NCI-H446 (cell line): ENCODE results near the gene ACAD10.
"Not testable (repeated sequence)": the region's sequence is repeated elsewhere in the genome, so short reads cannot be mapped to it uniquely, and the experiment has no call there.

Experiments used
- DNase-seq, 2 experiments: peaks; one replicate each; lab custom pipeline; 2025; lab: John Stamatoyannopoulos, UW

ACAD10 gene

DNA sequence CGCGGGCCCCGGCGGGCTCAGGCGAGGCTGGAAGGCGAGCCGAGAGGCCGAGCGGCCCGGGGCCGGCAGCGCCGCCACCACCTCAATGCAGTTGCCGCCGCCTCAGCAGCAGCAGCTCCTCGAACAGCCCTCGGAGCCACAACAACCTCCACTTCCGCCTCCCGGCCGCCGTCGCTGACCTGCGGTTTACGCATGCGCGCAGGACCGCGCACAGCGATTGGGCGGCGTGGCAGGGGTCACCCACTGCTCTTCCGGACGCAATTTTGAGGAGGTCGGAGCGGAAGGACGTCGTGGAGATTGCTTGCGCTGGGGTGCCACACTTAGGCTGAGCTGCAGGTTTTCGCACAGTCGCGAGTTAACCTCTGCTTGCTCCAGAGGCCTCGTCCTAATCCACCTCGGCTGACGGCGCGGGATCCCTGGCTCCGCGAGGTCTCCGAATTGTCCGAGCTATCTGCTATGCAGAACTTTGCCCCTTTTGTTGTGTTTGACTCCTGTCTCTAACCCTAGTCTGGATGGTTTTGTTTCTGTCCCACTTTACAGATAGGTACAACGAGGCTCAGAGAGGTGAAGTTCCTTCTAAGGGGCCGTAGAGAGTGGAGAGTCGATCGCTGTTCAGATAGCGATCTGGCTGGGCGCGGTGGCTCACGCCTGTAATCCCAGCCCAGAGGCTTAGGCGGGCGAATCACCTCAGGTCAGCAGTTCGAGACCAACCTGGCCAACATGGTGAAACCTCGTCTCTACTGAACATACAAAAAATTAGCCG, at the start of gene ACAD10, which contains the start of gene BRAP:
Gene ACAD10 (plus strand): TSS at position 243 of the 763 bp plus-strand sequence. CDS start 6,657 bp downstream, outside the sequence.
Gene BRAP (minus strand): TSS at position 146 of the 763 bp plus-strand sequence. CDS start 164 bp downstream, outside the sequence.
- DNase-seq: peak; percentile 59 to 94

DNA sequence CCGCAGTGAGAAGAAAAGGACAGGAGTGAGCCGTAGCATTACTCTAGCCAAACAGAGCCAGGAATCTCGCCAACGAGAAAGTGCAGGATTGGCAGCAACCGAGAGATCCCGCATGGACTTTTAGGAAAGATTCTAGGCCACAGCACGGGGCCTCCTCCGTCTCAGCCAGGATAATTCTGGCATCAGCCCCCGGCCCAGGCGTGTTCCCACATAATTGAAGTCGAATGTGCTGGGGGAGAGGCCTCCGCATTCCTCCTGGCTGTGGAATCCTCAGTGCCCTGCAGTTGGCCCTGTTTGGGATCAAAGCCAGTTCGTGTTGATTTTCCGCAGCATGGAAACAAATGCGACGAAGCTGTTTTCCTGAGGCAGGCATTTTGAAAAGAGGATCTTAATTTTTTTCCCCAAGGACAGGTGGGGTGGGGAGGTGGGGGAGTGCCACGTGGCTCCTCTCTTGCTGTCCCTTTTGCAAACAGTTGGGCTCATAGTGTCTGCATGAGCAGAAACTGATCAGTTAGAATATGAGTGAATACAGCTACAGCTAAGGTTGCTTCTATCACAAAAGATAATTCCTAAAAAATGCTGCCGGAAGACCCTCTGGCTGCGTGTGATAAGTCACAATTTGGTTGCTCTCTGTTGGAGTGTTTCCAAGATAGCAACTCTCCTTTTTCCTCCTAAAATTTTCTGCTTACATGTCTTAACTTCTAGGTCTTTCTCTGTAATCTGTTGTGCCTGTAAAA, 49.5 kb upstream of the ACAD10 start:
- DNase-seq: peak; percentile 36 to 81

DNA sequence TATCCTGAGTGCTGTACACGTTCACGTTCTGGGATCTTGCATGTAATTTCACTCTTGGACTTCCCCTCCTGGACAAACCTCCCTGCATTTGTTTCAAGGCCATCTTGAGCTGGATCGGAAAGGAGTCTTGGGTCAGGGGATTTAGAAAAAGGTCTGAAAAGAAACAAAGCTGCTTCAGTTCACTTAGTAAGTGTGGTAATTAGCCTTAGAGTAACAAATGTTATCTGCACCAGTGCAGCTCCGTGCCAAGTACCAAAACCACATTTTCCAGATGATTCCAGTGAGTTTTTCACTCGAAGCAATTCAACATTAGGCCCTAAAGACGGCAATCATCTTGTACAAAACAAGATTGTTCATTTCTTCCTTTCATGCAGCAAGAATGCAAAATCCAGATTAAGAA, 47.3 kb upstream of the ACAD10 start:
- DNase-seq: no peak

DNA sequence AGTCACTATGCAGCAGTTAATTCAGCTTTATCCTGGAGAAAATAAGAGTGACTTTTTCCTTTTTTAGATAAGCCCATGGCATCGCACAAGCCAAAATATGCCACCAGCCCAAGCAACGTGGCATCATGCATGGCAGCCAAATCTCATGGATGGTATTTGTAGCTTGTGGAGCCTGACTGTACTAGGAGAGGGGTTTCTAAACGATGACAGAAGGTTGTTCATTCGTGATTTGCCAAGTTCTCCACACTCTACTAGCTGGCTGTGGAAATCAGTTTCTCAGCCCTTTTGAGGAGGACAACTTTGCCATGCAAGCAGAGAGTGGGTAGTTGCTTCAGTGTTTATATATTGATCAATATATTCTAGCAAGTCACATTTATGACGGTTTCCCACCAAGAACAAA, 45.3 kb upstream of the ACAD10 start:
- DNase-seq: peak in 1 of 2 experiments; percentile 4

DNA sequence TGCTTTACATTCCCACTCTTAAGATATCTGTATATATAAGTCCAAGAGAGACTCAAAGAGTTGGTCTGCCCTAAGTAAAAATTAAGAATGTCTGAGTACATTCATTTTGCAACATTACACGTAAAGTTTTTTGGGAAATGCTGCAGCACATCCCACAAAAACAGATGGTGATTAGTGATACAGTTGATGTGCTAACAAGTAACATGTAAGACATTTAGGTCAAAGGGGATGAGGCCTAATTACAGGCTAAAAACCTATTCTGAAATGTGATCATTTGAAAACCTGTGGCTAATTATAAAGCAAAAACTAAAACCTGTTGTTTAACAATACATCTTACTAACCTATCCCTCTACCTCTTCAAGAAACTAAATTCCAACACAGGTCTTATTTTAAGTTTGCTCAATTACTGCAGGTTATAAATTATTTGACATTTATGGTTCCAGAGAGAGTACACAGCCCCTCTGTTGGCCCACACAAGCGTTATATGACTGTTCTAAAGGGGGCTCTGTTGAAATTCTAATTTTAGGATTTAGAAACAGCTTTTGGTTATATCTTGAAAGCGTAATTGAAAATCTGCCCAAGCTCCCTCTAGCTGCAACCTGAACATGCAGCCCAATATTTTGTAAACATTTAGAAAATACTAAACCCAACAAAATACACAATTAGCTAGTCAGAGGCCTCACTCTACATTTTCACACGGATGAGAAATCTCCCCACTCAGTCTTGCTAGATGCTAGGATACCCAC, 43.0 kb upstream of the ACAD10 start:
- DNase-seq: no peak

DNA sequence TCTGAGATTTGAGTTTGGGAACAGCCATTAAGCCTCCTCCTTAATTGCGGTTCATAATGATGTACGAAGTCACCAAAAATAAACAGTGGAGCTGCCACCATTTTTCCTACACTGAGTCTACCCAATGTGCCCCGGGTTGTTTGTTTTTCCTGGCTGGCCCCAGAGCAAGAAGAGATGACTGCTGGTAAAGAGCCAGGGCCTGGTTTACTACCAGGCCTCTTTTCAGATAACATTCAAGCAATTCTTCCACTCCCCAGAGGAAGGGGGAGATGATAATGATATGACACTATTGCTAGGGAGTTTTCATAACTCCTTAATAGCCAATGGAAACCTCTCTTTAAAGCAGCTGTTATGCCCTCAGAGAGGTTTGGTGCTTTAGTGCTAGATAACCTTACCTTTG, 42.4 kb upstream of the ACAD10 start:
- DNase-seq: no peak

DNA sequence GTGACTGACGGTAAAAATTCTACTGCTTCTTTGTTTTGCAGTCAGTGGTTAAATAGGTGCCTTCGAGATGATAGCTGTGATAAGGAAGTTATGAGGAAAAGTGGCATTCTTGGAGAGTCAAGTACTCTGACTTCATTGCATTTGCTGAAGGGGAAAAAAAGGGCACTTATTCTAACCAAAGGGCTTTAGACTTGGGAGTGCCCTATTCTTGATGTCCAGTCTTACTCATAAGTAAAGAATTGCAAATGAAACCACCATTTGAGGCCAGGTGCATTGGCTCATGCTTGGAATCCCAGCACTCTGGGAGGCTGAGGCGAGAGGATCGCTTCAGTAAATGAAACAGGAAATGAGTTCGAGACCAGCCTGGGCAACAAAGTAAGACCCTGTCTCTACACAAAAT, 40.4 kb upstream of the ACAD10 start:
- no peak for DNase-seq

DNA sequence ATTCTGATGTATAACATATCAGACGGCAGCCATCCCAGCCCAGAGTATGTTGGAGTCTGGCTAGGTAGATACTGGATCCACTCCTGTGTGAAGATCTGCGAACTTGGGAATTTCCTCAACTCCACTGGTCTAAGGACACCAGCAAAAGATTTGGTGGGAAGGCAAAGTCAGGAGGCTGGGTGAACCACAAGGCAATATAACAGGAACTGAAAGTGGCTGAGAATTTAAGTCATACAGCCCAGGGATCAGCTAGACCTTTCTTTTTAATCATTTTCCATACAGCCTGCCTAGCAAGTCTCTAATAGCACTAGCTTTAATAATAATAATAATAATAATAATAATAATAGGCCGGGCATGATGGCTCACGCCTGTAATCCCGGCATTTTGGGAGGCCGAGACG, 34.9 kb upstream of the ACAD10 start:
- DNase-seq: no peak

DNA sequence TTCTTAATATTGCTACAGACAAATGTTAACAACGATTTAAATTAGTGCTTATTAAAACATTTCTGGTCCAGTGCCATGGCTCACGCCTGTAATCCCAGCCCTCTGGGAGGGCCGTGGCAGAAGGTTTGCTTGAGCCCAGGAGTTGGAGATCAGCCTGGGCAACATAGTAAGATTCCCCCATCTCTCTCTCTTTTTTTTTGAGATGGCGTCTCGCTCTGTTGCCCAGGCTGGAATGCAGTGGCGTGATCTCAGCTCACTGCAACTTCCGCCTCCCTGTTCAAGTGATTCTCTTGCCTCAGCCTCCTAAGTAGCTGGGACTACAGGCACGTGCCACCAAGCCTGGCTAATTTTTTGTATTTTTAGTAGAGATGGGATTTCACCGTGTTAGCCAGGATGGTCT, 33.3 kb upstream of the ACAD10 start:
- not testable (repeated sequence) for DNase-seq

DNA sequence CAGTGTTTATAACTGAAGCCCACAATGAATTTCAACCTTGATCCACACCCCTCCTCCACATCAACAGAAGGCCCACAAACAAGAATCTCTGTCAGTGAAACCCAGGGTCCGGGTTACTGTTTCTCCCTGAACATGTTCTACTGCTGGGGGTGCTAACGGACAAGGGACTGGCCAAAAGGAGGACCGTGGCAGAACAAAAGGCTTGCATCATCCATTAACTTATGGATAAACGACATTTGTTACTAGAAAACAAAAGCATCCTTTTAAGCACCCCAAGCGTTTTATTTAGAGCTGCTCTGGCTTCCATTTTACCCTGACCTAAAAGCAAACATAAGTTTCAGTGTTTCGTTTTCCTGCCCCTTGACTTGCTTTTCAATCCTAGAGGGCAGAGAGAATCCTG, 32.3 kb upstream of the ACAD10 start:
- DNase-seq: no peak

DNA sequence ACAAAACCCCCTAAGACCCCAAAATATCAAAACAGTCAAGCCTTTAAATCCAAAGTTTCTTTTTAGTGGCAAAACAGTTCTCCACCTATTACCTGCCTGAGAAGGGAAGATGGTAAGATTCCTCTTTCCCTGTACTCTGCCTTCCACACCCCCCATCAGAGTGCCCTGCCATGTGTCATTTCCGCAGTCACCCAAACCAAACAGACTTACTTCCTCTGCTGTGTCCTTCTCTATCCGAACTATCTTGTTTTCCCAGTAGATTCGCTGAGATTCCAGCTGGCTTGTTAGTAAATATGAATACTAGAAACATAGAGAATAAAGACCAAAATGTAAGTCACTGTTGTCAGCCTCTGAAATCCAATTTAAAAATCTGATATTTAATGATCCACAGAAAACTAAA, 30.5 kb upstream of the ACAD10 start:
- DNase-seq: no peak

DNA sequence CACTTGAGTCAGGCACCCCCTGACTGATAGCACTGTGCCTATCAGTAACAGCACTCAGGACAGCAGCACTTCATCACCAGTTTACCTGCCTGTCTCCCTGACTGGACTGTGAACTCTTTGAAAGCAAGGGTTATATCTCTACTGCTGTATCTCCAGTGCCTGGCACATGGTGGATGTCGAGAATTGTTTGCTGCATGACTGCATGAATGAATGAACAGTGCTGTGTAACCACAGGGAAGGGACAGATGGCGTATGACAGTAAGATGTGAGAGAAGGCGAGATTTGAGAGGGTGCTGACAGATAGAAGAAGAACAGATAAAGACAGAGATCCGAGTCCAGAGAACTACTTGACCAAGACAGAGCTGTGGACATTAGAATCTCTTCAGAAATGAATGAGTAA, 29.8 kb upstream of the ACAD10 start:
- DNase-seq: no peak

DNA sequence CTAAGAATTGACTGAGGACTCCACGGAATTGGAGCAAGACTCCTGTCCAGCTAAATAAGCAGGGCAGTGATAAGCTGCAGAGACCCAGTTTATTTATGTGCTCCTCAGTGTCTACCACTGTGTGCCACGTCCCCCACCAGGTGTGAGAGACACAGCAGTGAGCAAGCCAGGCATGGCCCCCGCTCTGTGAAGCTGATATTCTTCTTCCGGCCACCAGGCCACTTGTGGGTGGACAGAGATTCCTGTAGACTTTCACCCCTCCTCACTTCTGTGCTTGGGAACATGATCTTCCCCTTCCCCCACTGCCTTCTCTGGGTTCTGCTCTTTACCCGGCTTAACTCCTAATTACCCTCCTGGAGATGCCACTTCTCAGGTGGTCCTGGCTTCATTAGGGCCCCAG, 21.4 kb upstream of the ACAD10 start:
- no peak for DNase-seq

DNA sequence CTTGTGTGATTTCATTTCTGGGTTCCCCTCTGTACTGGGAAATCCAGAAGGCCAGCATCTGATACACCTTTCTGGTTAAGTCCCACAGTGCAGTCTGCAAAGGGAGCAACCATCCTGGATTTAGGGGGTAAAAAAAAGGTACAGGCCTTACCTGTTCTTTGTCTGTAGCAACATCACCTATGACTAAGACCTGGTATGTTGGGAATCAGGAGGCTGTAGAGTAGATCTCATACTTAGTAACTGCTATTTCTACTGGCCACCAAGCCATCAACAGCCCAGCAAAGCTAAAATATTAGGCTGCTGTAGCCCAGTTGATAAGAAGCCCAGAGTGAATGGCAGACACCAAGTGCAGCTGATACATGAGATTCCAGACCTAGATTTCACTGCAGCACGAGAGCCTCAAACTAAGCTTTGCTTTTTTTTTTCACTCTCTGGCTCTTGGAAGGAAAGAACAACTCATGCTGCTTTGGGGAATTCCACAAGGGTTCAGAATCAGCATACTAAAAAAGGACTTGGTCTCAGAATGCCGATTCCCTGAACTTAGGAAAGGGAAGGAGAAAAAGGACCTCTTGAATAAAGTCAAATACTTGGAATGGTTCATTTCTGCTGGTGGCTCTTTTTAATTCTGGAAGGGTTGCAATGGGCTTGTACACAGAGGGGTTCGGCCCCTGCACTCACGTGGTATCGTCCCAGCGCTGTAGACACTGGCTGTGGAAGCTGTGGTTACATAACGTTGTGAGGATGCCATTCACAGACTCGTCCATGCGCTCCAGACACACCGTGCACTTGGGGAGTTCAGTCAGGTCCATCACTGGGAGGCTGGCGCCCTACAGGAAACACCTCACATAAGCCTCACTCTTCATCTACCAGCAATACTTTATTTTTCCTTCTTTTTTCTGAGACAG, 20.6 kb upstream of the ACAD10 start:
- no peak for DNase-seq

DNA sequence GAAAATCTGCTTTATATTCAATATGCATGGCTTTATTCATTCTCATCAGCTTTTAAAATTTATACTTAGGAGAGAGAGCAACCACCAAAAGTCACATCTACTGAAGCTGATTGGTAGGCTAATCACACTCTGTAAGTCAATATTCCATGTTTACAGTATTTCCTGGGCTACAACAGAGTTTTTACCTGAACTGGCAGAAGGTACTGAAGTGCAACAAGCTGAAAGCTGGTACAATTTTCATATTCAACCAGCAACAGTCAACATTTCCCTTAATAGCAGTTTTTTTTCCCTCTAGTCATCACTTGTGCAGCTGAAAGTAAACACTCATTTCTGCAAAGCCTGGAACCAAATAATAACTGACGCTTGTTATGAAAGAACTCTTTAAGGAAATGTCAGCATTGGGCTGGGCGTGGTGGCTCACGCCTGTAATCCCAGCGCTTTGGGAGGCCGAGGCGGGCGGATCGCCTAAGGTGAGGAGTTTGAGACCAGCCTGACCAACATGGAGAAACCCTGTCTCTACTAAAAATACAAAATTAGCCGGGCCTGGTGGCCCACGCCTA, 13.0 kb upstream of the ACAD10 start:
- no peak for DNase-seq

DNA sequence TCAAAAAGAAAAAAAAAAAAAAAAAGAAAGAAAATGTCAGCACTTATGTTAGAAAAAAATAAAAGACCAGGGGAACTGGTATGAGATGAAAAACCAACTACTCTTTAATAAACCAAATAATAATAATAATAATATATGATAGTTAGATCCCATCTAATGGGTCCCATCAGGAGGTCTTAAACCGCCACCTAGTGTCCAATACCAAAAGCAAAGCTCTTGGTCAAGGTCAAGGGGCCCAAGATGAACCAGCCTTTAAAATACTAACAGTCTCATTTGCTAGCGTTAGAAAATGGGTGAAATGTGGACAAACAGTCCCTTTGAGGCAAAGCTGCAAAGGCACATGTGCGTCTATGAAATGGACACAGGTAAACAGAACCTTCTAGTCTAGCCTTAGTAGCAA, 12.3 kb upstream of the ACAD10 start:
- DNase-seq: no peak

DNA sequence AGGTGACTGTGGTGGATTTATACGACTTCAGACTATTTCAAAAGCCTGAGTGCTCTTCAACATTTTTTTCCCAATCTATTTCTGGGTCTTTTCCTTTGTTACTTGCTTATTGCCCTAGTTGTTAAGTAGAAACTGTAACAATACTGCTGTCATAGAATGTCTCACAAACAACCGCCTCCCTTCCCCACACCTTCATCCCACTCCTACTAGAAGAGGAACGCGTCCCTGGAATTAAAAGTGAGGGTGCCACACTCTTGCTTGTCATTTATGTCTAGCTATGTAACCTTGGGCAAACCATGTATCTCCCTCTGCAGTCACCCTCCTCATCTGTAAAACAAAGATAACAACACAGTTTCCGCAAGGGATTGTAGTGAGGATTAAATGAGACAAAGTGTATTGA, 8.7 kb upstream of the ACAD10 start:
- no peak for DNase-seq

DNA sequence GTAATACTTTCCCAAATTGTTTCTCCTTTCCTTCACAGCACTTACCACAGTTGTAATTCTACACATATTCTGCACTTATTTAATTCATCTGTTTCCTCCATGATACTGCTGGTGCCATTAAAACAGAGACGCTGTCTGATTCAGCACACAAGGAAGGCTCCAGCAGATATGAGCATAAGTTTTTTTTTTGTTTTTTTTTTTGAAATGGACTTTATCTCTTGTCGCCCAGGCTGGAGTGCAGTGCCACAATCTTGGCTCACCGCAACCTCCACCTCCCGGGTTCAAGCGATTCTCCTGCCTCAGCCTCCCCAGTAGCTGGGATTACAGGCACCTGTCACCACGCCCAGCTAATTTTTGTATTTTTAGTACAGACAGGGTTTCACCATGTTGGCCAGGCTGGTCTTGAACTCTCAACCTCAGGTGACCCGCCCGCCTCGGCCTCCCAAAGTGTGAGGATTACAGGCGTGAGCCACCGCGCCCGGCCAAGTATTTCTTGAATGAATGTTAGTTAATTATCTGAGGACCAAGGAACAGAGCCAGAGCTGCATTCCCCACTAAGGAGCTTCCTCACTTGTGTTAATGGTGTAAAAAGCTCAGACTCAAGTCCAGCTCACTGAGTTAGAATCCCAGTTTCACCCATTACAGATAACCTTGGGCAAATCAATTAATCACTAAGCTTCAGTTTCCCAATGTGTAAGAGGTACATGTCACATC, 1.2 kb upstream of the ACAD10 start:
- DNase-seq: not testable (repeated sequence)

DNA sequence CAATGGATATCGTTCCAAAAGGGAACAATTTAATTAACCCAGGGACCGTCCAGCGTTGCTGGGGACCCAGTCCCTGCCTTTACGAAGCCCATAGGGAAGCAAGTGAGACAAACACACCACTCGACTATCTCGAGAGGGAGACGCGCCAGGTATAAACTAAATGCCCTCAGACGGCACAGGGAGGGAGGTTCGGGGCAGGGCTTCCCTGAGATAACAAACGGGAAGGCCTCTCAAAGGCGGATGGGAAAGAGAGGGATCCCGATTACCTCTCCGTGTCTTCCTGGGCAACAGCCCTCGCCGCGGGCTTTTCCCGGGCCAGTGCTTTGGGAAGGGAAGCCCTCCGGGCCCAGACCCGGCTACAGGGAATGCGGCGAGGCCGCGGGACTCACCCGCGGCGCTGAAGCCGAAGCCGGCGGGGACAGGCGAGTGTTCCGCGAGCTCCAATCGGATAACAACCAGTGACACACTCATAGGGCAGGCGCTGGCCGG, 487 bp upstream of the ACAD10 start:
- DNase-seq: no peak

DNA sequence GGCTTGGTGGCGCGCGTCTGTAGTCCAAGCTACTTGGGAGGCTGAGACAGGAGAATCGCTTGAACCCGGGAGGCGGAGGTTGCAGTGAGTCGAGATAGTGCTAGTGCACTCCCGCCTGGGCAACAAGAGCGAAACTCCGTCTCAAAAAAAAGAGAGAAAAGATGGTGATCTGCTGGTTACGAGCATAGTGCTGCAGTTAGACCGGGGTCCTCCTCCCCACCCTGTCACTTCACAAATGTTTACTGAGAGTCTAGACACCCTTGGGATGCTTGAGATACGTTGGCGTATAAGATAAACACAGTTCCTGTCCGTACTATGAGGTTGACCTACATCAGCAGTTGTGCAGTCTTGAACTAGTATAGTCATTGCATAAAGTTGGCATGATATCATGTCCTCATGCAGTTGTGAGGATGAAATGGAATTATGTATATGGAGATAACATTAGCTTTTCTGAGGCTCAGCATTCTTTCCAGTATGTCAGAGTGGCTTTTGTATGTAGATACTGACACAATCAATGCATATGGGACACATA, 787 bp downstream of the ACAD10 start:
- no peak for DNase-seq
